Ovary (tissue), 9 donors: ENCODE results near the gene NUB1. TPM values are rescaled to one million over a fixed set of nuclear protein-coding genes. Genes with fewer than 3 reads are reported as not detected.

Source experiments
- DNase-seq, 5 donors: peaks; one replicate each; pipeline ENCODE4 v3.0.0-alpha.2; 2019 to 2020
- H3K27ac ChIP-seq, 2 donors: fragments of 200-600 bp; one replicate each; pipeline versions ENCODE4 v1.5.1 to v1.8.0; 2019 to 2022
- H3K27me3 ChIP-seq: fragments of 200-600 bp; one replicate; pipeline ENCODE4 v1.8.0; 2022
- H3K36me3 ChIP-seq: fragments of 200-600 bp; sonication (generic); one replicate; pipeline ENCODE4 v1.5.1; 2019
- H3K4me1 ChIP-seq: one replicate; pipeline ENCODE4 v1.8.1; 2013; ENCODE audit warnings: mild to moderate bottlenecking, moderate library complexity; ENCODE audit not compliant: insufficient read depth
- H3K4me3 ChIP-seq: fragments of 200-600 bp; sonication (generic); one replicate; pipeline ENCODE4 v1.5.1; 2017
- H3K9me3 ChIP-seq, 2 donors: fragments of 200-600 bp in 1 of 2; sonication (generic) in 1 of 2; one replicate each; pipeline versions ENCODE4 v1.5.1 to v1.8.1; 2013 to 2019; ENCODE audit warnings: mild to moderate bottlenecking in 1 of 2, moderate library complexity in 1 of 2
- EP300 ChIP-seq: sonication (generic); formaldehyde crosslinking; IDR thresholded peaks from one replicate; pipeline ENCODE4 v1.6.1; 2017; ENCODE audit warnings: antibody characterized with exemption
- POLR2A ChIP-seq: fragments of 450-650 bp; IDR thresholded peaks from one replicate; pipeline ENCODE4 v1.6.1; 2017; ENCODE audit warnings: antibody characterized with exemption, mild to moderate bottlenecking, moderate library complexity
- WGBS, 3 donors: extraction: QIAGEN DNeasy Blood & Tissue Kit in 1 of 3; methylation state at CpG; one replicate each; pipeline versions ENCODE4 v1.1.5 to v1.1.7; 2013 to 2017; 5-methylcytosine and 5-hydroxymethylcytosine counted together
- intact Hi-C, 4 donors: fragments of 100-400 bp; cut with DNase I; formaldehyde crosslinking; loops; one replicate each; pipeline versions ENCODE4 v1.11.0 to v1.15.1; 2022 to 2023
- polyA plus RNA-seq, 2 donors: library from polyadenylated mRNA; stranded (reverse); fragments of 200-250 nt in 1 of 2; fragments of 350-450 nt in 1 of 2; fragmentation: Illumina TruSeq in 1 of 2; extraction: RNeasy Lipid Tissue Mini Kit (QIAGEN cat#74804) in 1 of 2; gene quantifications; one replicate each; pipeline ENCODE4 v1.2.3, GENCODE V29; 2013 to 2014
- total RNA-seq, 7 donors: library from RNA; depleted of rRNA in 2 of 7; stranded (reverse); fragments of >200 nt in 2 of 7; fragmentation: NEBNext Ultra II Directional in 3 of 7; extraction: Animal tissue kit (Norgen Biotek cat#: 25700) in 3 of 7; gene quantifications; one replicate each; pipeline versions ENCODE4 v1.1.0 to v1.2.4, GENCODE V29; 2016 to 2023
- TF ChIP-seq, protein P1 (sequence below), 3 donors: fragments of 450-650 bp in 2 of 3; fragments of 200-600 bp in 1 of 3; IDR thresholded peaks; one replicate each; pipeline versions ENCODE4 v1.5.1 to v1.8.0; 2016 to 2022; ENCODE audit warnings: antibody characterized with exemption in 3 of 3, mild to moderate bottlenecking in 1 of 3
- donor health status: DM: no; HTN: no; CAD: no; lungs with moderate emphysema.
- donor health status: DM: no; HTN: no; CAD: no.
- donor health status: Bipolar disorder and iron deficiency.
- donor health status: DM: yes; HTN: yes; CAD: no.
- donor health status: DM: no; HTN: no; CAD: no.
- donor health status: DM: yes; HTN: yes; CAD: no.

NUB1 gene
- total and polyA plus RNA-seq, 9 donors, result 33.8 to 162 (median 45.6) TPM

DNA sequence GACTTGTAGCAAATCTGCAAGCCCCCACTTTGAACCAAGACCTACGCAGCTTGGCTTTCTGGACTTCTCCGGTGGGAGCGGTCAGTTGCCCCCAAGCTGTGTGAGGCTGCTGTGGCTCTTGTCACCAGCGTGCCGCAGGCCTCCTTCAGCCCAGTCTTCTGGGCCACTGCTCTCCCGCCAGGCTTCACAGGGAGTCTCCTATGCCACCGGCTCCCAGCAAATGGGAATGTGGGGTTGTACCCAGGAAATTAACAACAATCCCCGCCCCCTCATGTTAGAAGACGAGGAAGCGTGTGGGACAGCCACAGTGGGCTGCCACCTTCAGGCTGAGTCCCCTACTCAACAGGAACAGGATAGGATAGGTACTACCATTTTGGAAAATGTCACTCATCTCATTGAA, 64.0 kb downstream of the NUB1 start:
- intact Hi-C loops, result no loop called here
- Histone ChIP-seq H3K36me3 (no peaks in the 10 kb centered on the region), H3K9me3 (no peaks in the 10 kb centered on the region), H3K27ac (no peak overlapping the region), H3K27me3 (peaks cover 2% of the 10 kb centered on the region), H3K4me1 (peaks cover 7% of the 10 kb centered on the region), H3K4me3 (no peak overlapping the region)
- no peak for DNase-seq
- WGBS, 3 donors, result 95 to 97% (median 95%) methylated on average over 10 of the region's 10 CpGs
- TF ChIP-seq EP300 (no peak), POLR2A (no peak)
- TF ChIP-seq, protein P1, sequence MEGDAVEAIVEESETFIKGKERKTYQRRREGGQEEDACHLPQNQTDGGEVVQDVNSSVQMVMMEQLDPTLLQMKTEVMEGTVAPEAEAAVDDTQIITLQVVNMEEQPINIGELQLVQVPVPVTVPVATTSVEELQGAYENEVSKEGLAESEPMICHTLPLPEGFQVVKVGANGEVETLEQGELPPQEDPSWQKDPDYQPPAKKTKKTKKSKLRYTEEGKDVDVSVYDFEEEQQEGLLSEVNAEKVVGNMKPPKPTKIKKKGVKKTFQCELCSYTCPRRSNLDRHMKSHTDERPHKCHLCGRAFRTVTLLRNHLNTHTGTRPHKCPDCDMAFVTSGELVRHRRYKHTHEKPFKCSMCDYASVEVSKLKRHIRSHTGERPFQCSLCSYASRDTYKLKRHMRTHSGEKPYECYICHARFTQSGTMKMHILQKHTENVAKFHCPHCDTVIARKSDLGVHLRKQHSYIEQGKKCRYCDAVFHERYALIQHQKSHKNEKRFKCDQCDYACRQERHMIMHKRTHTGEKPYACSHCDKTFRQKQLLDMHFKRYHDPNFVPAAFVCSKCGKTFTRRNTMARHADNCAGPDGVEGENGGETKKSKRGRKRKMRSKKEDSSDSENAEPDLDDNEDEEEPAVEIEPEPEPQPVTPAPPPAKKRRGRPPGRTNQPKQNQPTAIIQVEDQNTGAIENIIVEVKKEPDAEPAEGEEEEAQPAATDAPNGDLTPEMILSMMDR (IDR thresholded peaks at IDR 0.05), result no peak

DNA sequence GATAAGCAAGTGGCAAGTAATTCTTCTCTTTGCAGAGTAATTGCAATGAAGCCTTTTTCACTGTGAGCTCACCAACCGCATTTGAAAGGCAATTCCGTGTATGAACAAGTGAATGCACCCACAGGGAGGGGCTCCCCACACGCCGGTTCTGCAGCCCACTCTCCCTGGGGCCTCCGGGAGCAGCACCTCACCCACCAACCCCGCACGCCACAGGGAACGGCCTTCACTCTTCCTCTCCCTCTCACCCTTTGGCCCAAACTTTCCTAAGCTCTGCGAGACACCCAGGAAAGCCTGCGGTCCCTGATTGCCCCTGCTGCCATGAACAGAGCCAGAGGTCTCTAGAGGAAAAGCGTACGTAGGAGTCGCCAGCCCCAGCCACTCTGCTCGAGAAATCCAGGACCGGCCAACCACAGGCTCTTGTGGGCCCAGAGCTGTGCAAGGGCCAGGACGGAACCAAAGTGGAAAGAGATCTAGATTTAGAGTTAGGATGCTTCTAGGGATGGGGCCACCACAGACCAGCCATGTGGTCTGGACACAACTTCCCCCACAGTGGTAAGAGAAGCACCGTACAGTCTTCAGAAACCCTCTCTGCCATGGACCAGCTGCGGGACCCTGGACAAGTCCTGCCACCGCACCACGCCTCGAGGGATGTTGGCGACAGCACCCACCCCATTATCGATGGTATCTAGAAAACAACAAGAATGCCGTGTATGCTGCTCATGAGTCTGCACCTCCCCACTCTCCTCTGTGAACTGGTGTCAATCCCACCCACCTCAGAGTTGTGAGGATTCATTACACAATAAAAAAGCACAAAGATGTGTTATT, 64.7 kb downstream of the NUB1 start:
- no peak for DNase-seq
- Histone ChIP-seq H3K36me3 (no peaks in the 10 kb centered on the region), H3K4me3 (no peak overlapping the region), H3K27ac (no peak overlapping the region), H3K4me1 (peaks cover 7% of the 10 kb centered on the region), H3K9me3 (no peaks in the 10 kb centered on the region), H3K27me3 (peaks cover 2% of the 10 kb centered on the region)
- 89 to 90% (median 89%) methylated on average over 24 of the region's 24 CpGs for WGBS, 3 donors
- TF ChIP-seq POLR2A, result no peak
- intact Hi-C loops, result no loop called here

DNA sequence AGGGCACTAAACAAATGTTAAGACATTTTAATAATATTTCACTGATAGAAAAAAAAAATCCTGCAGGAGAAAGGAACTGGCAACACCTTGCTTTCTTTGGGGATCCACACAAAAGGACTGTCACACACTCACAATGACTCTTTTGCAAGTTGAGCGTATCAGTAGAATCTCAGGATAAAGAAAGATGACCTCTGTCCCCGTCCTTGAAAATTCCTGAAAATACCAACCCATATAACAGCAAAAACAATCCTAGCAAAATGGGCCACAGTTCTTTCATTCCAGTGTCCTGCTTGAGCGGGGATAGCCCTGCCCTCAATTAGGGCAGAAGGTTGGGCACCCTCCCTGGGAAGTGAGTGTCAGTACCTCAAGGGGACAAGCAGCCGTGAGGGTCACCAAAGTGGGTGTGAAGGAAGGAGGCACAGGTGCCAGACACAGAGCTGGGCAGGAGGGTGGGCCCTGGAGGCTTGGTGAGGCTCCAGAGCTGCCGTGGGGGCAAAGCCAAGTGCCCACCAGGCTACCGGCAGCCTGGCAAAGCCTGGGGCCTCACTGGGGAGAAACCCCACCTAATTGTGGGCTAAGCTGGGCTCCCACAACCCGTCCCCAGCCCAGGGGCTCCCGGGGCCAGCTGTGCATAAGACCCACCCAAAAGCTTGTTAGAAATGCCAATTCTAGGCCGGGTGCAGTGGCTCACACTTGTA, 65.4 kb downstream of the NUB1 start:
- 91 to 95% (median 95%) methylated on average over 8 to 9 of the region's 9 CpGs for WGBS, 3 donors
- Histone ChIP-seq H3K4me1 (peaks cover 7% of the 10 kb centered on the region), H3K27me3 (peaks cover 2% of the 10 kb centered on the region), H3K9me3 (no peaks in the 10 kb centered on the region), H3K4me3 (no peak overlapping the region), H3K36me3 (no peaks in the 10 kb centered on the region), H3K27ac (no peak overlapping the region)
- no peak for DNase-seq
- TF ChIP-seq, protein P1 (IDR thresholded peaks at IDR 0.05), result no peak
- TF ChIP-seq POLR2A (no peak), EP300 (no peak)
- intact Hi-C loops, result no loop called here

DNA sequence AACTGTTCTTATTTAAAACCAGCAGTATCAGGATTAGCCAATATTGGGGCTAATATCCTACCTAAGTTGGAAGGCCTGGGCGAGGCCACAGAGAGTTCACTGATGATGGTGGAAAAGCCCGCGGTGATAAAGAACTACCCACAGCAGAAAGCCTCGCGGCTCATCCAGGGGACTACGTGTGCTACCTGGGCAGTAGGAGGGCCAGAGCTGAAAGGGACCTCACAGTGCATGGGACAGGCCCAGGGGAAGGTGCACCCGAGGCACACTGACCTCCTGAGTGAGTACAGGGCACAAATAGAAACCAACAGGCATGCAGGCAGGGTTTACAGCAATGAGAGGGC, 66.9 kb downstream of the NUB1 start:
- TF ChIP-seq EP300 (no peak), POLR2A (no peak)
- TF ChIP-seq, protein P1 (IDR thresholded peaks at IDR 0.05), result no peak
- Histone ChIP-seq H3K27me3 (peaks cover 2% of the 10 kb centered on the region), H3K4me3 (no peak overlapping the region), H3K27ac (no peak overlapping the region), H3K4me1 (peaks cover 7% of the 10 kb centered on the region), H3K36me3 (no peaks in the 10 kb centered on the region), H3K9me3 (no peaks in the 10 kb centered on the region)
- intact Hi-C loops, result no loop called here
- no peak for DNase-seq
- WGBS, 3 donors, result 85 to 92% (median 86%) methylated on average over 7 of the region's 7 CpGs
